ENCODE data around the gene SYNE1. TPM values are rescaled to one million over a fixed set of nuclear protein-coding genes. Genes with fewer than 3 reads are reported as not detected.

Gene SYNE1
- total RNA-seq, 4 donors from 2014 or later: 78.9 to 352 (median 113) TPM

- ATAC-seq (ENCODE audit: low FRiP score) (no peak), DNase-seq (ENCODE audit: low spot score) (no peak)
- no peak for TF ChIP-seq CTCF (IDR thresholded peaks at IDR 0.05)
Measured at GRCh38 chr6:152173957-152174356, 463.2 kb downstream of the SYNE1 start.

- DNase-seq (ENCODE audit: low spot score) (no peak), ATAC-seq (ENCODE audit: low FRiP score) (no peak)
- TF ChIP-seq CTCF (IDR thresholded peaks at IDR 0.05): no peak
Measured at GRCh38 chr6:152173321-152173720, 463.8 kb downstream of the SYNE1 start.

GRCh38 chr6:152170702-152171667, 466.2 kb downstream of the SYNE1 start:
- no peak for ATAC-seq (ENCODE audit: low FRiP score)

DNA sequence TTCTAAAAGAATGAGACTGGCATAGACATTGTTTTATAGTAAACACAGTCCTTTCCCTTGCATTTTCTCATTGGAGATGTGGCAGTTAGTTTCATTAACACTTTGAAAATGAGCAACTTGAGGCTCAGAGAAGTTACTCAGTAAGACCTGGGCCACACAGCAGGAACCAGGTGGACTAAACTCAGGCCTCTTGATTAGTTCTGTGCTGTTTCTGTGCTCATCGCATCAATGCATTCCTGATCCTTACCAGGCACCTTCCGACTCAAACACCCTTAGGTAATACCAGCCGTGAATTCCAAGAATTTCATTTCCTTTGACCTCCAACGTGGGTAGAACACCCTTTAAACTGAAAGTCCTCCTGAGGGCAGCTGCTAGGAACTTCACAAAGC, 466.9 kb downstream of the SYNE1 start:
- ATAC-seq (ENCODE audit: low FRiP score): no peak
- DNase-seq (ENCODE audit: low spot score): no peak
- TF ChIP-seq CTCF (IDR thresholded peaks at IDR 0.05): no peak

More at GRCh38 chr6:152170702-152171667, 466.2 kb downstream of the SYNE1 start:
- no peak for TF ChIP-seq CTCF (IDR thresholded peaks at IDR 0.05)
- DNase-seq (ENCODE audit: low spot score): no peak

- ATAC-seq (ENCODE audit: low FRiP score): no peak
- DNase-seq (ENCODE audit: low spot score): no peak
- TF ChIP-seq CTCF (IDR thresholded peaks at IDR 0.05): no peak
Measured at GRCh38 chr6:152167641-152168603, 469.2 kb downstream of the SYNE1 start.

DNA sequence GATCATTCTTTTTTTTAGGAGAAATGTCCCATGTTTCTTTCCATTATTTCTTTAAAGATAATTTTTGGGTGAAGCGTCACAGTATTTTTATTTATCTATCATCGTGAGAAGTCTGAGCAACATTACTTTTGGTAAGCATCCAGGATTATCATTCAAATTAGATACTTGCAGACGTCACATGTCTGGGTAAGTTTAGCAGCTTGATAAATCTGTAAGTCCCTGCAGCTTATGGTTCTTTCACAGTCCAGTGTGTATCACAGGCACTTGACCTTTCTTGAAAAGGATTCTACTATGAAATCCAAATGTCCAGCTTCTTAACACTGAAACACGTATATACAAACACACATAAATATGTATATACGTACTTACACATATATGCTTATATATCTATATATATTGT, 470.3 kb downstream of the SYNE1 start:
- DNase-seq (ENCODE audit: low spot score) (no peak), ATAC-seq (ENCODE audit: low FRiP score) (no peak)
- TF ChIP-seq CTCF (IDR thresholded peaks at IDR 0.05): no peak
